GM10847 (cell line): ENCODE results near the gene ALK.

Experiments used
- POLR2A ChIP-seq: IDR thresholded peaks from 2 replicates; pipeline ENCODE4 v1.6.1; 2011; ENCODE audit not compliant: insufficient read length; ENCODE audit errors: extremely low read depth

The ALK gene

GRCh38 chr2:29482867-29483266 lies 438.5 kb downstream of the ALK start:
- no peak for TF ChIP-seq POLR2A

- no peak for TF ChIP-seq POLR2A
Measured at GRCh38 chr2:29482348-29482747, 439.0 kb downstream of the ALK start.

GRCh38 chr2:29481313-29481712 lies 440.1 kb downstream of the ALK start:
- no peak for TF ChIP-seq POLR2A

GRCh38 chr2:29480426-29480825 lies 441.0 kb downstream of the ALK start:
- TF ChIP-seq POLR2A = no peak

GRCh38 chr2:29479401-29479800 lies 442.0 kb downstream of the ALK start:
- no peak for TF ChIP-seq POLR2A

- no peak for TF ChIP-seq POLR2A
Measured at GRCh38 chr2:29478641-29479040, 442.7 kb downstream of the ALK start.

- no peak for TF ChIP-seq POLR2A
Measured at GRCh38 chr2:29477186-29477585, 444.2 kb downstream of the ALK start.

- TF ChIP-seq POLR2A = no peak
Measured at GRCh38 chr2:29475499-29475898, 445.9 kb downstream of the ALK start.

GRCh38 chr2:29469961-29470360 lies 451.4 kb downstream of the ALK start:
- TF ChIP-seq POLR2A = no peak

- no peak for TF ChIP-seq POLR2A
Measured at GRCh38 chr2:29469516-29469915, 451.9 kb downstream of the ALK start.

- no peak for TF ChIP-seq POLR2A
Measured at GRCh38 chr2:29463181-29463900, 458.0 kb downstream of the ALK start.

- no peak for TF ChIP-seq POLR2A
Measured at GRCh38 chr2:29462293-29462692, 459.1 kb downstream of the ALK start.

- no peak for TF ChIP-seq POLR2A
Measured at GRCh38 chr2:29460190-29460589, 461.2 kb downstream of the ALK start.

- TF ChIP-seq POLR2A = no peak
Measured at GRCh38 chr2:29459445-29460179, 461.8 kb downstream of the ALK start.

- no peak for TF ChIP-seq POLR2A
Measured at GRCh38 chr2:29456429-29456828, 465.0 kb downstream of the ALK start.

GRCh38 chr2:29455200-29455860 lies 466.1 kb downstream of the ALK start:
- TF ChIP-seq POLR2A = no peak
